GM12873 (cell line): Measurements from ENCODE around the gene CYP2F1.

Experiments used
- TF ChIP-seq, protein P1 (sequence below): IDR thresholded peaks from 2 replicates; pipeline ENCODE4 v1.5.1; 2012; ENCODE audit warnings: low read depth, mild to moderate bottlenecking, moderate library complexity, low read length, control low read depth; ENCODE audit not compliant: insufficient read depth; ENCODE audit errors: missing control alignments

The CYP2F1 gene

GRCh38 chr19:41114132-41114531 is at the start of gene CYP2F1:
CYP2F1 (plus strand) TSS chr19:41114432; CDS start chr19:41116189, 1,757 bp downstream.
- TF ChIP-seq, protein P1, sequence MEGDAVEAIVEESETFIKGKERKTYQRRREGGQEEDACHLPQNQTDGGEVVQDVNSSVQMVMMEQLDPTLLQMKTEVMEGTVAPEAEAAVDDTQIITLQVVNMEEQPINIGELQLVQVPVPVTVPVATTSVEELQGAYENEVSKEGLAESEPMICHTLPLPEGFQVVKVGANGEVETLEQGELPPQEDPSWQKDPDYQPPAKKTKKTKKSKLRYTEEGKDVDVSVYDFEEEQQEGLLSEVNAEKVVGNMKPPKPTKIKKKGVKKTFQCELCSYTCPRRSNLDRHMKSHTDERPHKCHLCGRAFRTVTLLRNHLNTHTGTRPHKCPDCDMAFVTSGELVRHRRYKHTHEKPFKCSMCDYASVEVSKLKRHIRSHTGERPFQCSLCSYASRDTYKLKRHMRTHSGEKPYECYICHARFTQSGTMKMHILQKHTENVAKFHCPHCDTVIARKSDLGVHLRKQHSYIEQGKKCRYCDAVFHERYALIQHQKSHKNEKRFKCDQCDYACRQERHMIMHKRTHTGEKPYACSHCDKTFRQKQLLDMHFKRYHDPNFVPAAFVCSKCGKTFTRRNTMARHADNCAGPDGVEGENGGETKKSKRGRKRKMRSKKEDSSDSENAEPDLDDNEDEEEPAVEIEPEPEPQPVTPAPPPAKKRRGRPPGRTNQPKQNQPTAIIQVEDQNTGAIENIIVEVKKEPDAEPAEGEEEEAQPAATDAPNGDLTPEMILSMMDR, result no peak

DNA sequence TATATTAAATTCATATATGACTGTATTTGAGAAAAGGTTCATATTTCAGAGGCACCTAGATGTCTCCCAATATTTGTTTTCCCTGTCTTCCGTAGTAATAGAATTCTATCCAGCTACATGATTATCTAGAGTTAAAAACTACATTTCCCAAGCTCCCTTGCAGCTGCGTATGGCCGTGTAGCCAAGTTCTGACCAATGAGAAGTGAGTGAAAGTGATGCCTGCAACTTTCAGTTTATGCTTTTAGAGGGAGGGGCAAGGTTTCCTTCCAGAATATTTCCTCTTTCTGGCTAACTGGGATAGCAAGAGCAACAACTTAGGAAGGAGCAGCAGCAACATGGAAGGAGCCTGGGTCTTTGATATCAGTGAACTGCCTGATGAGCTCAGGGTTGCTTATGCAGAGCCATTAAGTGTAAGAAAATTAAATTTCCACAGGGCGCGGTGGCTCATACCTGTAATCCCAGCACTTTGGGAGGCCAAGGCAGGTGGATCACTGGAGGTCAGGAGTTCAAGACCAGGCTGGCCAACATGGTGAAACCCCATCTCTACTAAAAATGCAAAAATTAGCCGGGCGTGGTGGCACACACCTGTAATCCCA is 49.2 kb upstream of the CYP2F1 start:
- TF ChIP-seq, protein P1, result no peak

- TF ChIP-seq, protein P1, result no peak
Observed at GRCh38 chr19:41076286-41076685, 37.9 kb upstream of the CYP2F1 start.

DNA sequence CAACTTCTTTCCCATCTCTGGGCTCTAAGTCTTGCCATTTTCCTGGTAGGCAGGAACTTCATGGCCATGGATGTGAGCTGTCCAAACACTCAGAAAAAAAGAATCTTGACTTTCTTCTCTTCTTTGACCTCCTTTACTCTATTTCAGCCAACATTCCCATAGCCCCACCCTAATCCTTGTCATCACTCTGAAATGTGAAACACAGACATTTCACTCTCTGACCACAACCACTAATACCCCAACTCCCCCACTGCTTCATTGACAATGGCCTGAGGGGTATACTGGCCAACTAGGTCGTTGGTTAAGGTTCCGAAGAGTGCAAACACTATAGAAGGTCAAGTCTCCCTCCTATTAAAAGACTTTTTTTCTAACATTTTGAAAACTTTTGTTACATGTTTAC is 30.7 kb upstream of the CYP2F1 start:
- TF ChIP-seq, protein P1, result no peak

DNA sequence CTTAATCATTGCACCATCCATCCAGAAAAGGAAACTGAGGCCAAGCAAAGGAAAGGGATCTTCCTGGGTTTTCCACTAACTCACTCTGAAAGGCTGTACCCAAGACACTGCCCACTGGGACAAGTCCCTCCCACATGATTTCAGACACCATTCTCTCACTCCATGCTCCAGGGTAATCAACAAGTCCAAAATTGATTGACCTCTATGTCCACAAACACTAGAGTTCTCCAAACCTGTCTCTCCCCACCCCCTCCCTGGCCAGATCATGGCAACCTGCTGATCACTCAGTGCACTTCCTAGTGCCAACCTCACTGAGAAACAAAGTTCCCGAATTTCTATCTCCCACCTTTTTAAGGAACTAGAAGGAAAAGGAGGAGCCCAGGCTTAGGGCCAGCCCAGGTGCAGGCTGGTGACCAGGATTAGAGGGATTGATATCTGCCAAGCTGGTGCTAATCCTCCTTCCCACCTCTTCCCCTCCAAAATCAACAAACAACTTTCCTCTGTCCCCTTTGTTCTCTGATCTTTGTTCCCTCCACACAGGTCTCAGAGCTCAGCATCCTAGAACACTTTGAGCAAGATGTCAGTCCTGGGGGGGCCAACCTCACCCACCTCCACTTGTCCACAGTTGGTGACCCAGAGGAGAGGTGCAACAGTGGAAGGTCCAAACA is 28.4 kb upstream of the CYP2F1 start:
- TF ChIP-seq, protein P1, result no peak

DNA sequence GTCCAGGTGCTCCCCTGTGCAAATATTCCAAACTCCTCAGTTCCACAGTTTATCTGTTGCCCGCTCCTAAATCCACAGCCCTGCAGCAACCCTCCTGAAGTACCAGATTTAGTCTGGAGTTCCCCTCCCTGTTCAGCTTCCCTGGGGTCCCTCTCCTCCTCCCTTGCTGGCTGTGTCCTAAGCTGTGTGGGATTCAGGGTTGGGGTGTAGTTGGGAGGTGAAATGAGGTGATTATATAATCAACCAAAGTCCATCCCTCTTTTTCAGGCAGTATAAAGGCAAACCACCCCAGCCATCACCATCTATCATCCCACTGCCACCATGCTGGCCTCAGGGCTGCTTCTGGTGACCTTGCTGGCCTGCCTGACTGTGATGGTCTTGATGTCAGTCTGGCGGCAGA is 26.1 kb upstream of the CYP2F1 start, which contains the start of gene CYP2A13:
Gene CYP2A13, plus strand, starts transcription at position 301 of the 400 bp plus-strand sequence. Its CDS starts 21 bp downstream, at position 322.
- TF ChIP-seq, protein P1, result no peak

DNA sequence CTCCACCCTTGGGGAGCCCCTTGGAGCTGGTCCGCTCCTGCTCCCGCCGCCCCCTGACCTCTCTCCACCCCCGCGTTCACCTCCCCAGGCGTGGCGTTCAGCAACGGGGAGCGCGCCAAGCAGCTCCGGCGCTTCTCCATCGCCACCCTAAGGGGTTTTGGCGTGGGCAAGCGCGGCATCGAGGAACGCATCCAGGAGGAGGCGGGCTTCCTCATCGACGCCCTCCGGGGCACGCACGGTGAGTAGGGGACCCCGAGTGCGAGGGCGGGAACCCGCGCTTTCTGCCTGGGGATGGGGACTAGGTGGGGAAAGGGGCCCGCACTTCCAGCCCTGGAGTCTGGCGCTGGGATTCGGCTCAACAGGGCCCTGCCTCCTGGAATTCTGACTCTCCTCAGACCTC is 24.3 kb upstream of the CYP2F1 start:
- TF ChIP-seq, protein P1, result no peak
